HepG2 (cell line): Measurements from ENCODE around the gene CTXN1. TPM values are rescaled to one million over a fixed set of nuclear protein-coding genes. Genes with fewer than 3 reads are reported as not detected.

ENCODE experiments used
- ARNT2 ChIP-seq: sonication (generic); formaldehyde crosslinking; IDR thresholded peaks from 2 replicates; pipeline ENCODE4 v1.8.0; 2022; ENCODE audit warnings: mild to moderate bottlenecking, low read depth, missing genetic modification reagents, moderate library complexity
- BRCA1 ChIP-seq: sonication (generic); formaldehyde crosslinking; IDR thresholded peaks from 2 replicates; pipeline ENCODE4 v1.4.0; 2020; ENCODE audit warnings: missing genetic modification reagents
- CREB3 ChIP-seq: sonication (generic); formaldehyde crosslinking; IDR thresholded peaks from 2 replicates; pipeline ENCODE4 v1.5.0; 2020; ENCODE audit warnings: missing genetic modification reagents
- ERF ChIP-seq: IDR thresholded peaks from 2 replicates; pipeline ENCODE4 v1.6.1; 2018; ENCODE audit warnings: missing biosample characterization, missing genetic modification reagents
- FOXM1 ChIP-seq: sonication (generic); formaldehyde crosslinking; IDR thresholded peaks from 2 replicates; pipeline ENCODE4 v1.5.0; 2020; ENCODE audit warnings: missing genetic modification reagents
- FUBP1 ChIP-seq: sonication (generic); formaldehyde crosslinking; IDR thresholded peaks from 2 replicates; pipeline ENCODE4 v1.5.1; 2020; ENCODE audit warnings: missing genetic modification reagents, mild to moderate bottlenecking, borderline replicate concordance
- HDAC6 ChIP-seq: fragments of 200-600 bp; sonication (generic); IDR thresholded peaks from 2 replicates; pipeline ENCODE4 v1.7.0; 2017; ENCODE audit warnings: mild to moderate bottlenecking, antibody characterized with exemption, low read length, low read depth
- KLF11 ChIP-seq: IDR thresholded peaks from 2 replicates; pipeline ENCODE4 v1.6.1; 2016; ENCODE audit warnings: missing compliant biosample characterization
- MAX ChIP-seq: IDR thresholded peaks from 2 replicates; pipeline ENCODE4 v1.6.1; 2012; ENCODE audit warnings: inconsistent platforms
- MTF2 ChIP-seq: sonication (generic); formaldehyde crosslinking; IDR thresholded peaks from 2 replicates; pipeline ENCODE4 v1.5.0; 2020; ENCODE audit warnings: missing genetic modification reagents, borderline replicate concordance
- NFYC ChIP-seq: IDR thresholded peaks from 2 replicates; pipeline ENCODE4 v1.6.1; 2016; ENCODE audit warnings: missing genetic modification reagents, missing compliant biosample characterization
- PAWR ChIP-seq: sonication (generic); formaldehyde crosslinking; IDR thresholded peaks from 2 replicates; pipeline ENCODE4 v1.4.0; 2020; ENCODE audit warnings: missing genetic modification reagents, mild to moderate bottlenecking, borderline replicate concordance
- RBM22 ChIP-seq: fragments of 200-400 bp; formaldehyde crosslinking; optimal IDR thresholded peaks from 2 replicates; pipeline ENCODE3; 2017; ENCODE audit warnings: mild to moderate bottlenecking, low read length, moderate library complexity
- SOX13 ChIP-seq, 3 experiments: fragments of 450-650 bp in 1 of 3; sonication (generic) in 1 of 3; formaldehyde crosslinking in 1 of 3; IDR thresholded peaks in 2 of 3; conservative IDR thresholded peaks in 1 of 3; 2 replicates each; pipeline versions ENCODE4 v1.5.0 to v1.6.1; 2016 to 2020; ENCODE audit warnings: antibody characterized with exemption in 1 of 3, mild to moderate bottlenecking in 1 of 3, missing compliant biosample characterization in 1 of 3, missing genetic modification reagents in 1 of 3, moderate library complexity in 1 of 3
- TAF15 ChIP-seq: fragments of 200-400 bp; formaldehyde crosslinking; IDR thresholded peaks from one replicate; pipeline ENCODE4 v1.6.1; 2018; ENCODE audit warnings: mild to moderate bottlenecking, low read depth, low read length; ENCODE audit not compliant: poor library complexity, severe bottlenecking
- TARDBP ChIP-seq: sonication (generic); formaldehyde crosslinking; IDR thresholded peaks from 2 replicates; pipeline ENCODE4 v1.8.0; 2022; ENCODE audit warnings: mild to moderate bottlenecking, missing genetic modification reagents
- TP53 ChIP-seq: sonication (generic); formaldehyde crosslinking; conservative IDR thresholded peaks from 2 replicates; pipeline ENCODE4 v1.4.0; 2020; ENCODE audit warnings: missing genetic modification reagents
- ZFYVE20 ChIP-seq: sonication (generic); formaldehyde crosslinking; IDR thresholded peaks from 2 replicates; pipeline ENCODE4 v1.8.0; 2023; ENCODE audit warnings: low read depth, mild to moderate bottlenecking, moderate library complexity, missing genetic modification reagents, borderline replicate concordance
- ZNF329 ChIP-seq: sonication (generic); formaldehyde crosslinking; IDR thresholded peaks from 2 replicates; pipeline ENCODE4 v1.9.0; 2021; ENCODE audit warnings: low read depth, mild to moderate bottlenecking, missing genetic modification reagents
- ZNF484 ChIP-seq: sonication (generic); formaldehyde crosslinking; IDR thresholded peaks from 2 replicates; pipeline ENCODE4 v1.5.1; 2020; ENCODE audit warnings: mild to moderate bottlenecking, low read depth, missing genetic modification reagents, borderline replicate concordance
- ZNF549 ChIP-seq: sonication (generic); formaldehyde crosslinking; IDR thresholded peaks from 2 replicates; pipeline ENCODE4 v1.5.0; 2020; ENCODE audit warnings: missing genetic modification reagents
- polyA plus RNA-seq, 8 experiments: library from polyadenylated mRNA; depleted of rRNA in 3 of 8; stranded (reverse) in 7 of 8; unstranded in 1 of 8; fragments of >200 nt; fragmentation: Illumina TruSeq in 4 of 8; extraction: Trizol in 4 of 8; gene quantifications; 2 replicates each; pipeline versions ENCODE4 v1.2.1 to v1.2.3, GENCODE V29; 2011 to 2016; ENCODE audit warnings: low read depth in 4 of 8, missing spikeins in 1 of 8, mixed read lengths in 1 of 8; ENCODE audit not compliant: insufficient read depth in 1 of 8
- total RNA-seq, 5 experiments: library from RNA; depleted of rRNA; stranded (reverse); fragments of >200 nt; fragmentation: Illumina TruSeq; extraction: Trizol; gene quantifications; 2 replicates each; pipeline ENCODE4 v1.2.3, GENCODE V29; 2016; ENCODE audit warnings: low read depth in 1 of 5
- TF ChIP-seq, protein P1 (sequence below): IDR thresholded peaks from 2 replicates; pipeline ENCODE4 v1.6.1; 2016; ENCODE audit warnings: low read depth, borderline replicate concordance
- TF ChIP-seq, protein P2 (sequence below): sonication (generic); formaldehyde crosslinking; IDR thresholded peaks from 2 replicates; pipeline ENCODE4 v1.4.0; 2020; ENCODE audit warnings: missing genetic modification reagents

Gene CTXN1
- total and polyA plus RNA-seq, 2 of the 13 experiments (the other 11 are each of a cell fraction or from before 2014, with no cell fraction given), result 0.11 TPM; not detected in 1

- 0 out of 2 replicates have a peak, but pooled peaks have one; percentile 70 for TF ChIP-seq FOXM1 (CRISPR knock-in tag)
- TF ChIP-seq ZNF329, result peak; percentile 62; the same call in 1 of the 2 replicates
- peak; percentile 86 for TF ChIP-seq ERF (CRISPR knock-in tag)
- TF ChIP-seq MTF2 (CRISPR knock-in tag), result no peak
- TF ChIP-seq RBM22, result no peak
- no peak for TF ChIP-seq BRCA1 (CRISPR knock-in tag)
- peak; percentile 92 for TF ChIP-seq ZFYVE20
- TF ChIP-seq TAF15, result no peak
- no peak for TF ChIP-seq NFYC (CRISPR knock-in tag)
- TF ChIP-seq SOX13 (IDR thresholded peaks at IDR 0.05), result no peak
- peak in 1 of 2 experiments; percentile 26; a peak in 2 of 4 replicates for TF ChIP-seq SOX13 (CRISPR knock-in tag; conservative IDR thresholded peaks at IDR 0.05 in 1 of 2, IDR thresholded peaks at IDR 0.05 in 1 of 2)
- TF ChIP-seq TP53, result no peak
- TF ChIP-seq, protein P1, sequence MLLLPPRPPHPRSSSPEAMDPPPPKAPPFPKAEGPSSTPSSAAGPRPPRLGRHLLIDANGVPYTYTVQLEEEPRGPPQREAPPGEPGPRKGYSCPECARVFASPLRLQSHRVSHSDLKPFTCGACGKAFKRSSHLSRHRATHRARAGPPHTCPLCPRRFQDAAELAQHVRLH (CRISPR knock-in tag), result peak; percentile 39; the same call in 1 of the 2 replicates
- no peak for TF ChIP-seq HDAC6
- TF ChIP-seq ARNT2, result peak; percentile 89
- TF ChIP-seq CREB3 (CRISPR knock-in tag), result peak; percentile 87; the same call in 1 of the 2 replicates
- TF ChIP-seq ZNF549, result 0 out of 2 replicates have a peak, but pooled peaks have one; percentile 37
- TF ChIP-seq, protein P2, sequence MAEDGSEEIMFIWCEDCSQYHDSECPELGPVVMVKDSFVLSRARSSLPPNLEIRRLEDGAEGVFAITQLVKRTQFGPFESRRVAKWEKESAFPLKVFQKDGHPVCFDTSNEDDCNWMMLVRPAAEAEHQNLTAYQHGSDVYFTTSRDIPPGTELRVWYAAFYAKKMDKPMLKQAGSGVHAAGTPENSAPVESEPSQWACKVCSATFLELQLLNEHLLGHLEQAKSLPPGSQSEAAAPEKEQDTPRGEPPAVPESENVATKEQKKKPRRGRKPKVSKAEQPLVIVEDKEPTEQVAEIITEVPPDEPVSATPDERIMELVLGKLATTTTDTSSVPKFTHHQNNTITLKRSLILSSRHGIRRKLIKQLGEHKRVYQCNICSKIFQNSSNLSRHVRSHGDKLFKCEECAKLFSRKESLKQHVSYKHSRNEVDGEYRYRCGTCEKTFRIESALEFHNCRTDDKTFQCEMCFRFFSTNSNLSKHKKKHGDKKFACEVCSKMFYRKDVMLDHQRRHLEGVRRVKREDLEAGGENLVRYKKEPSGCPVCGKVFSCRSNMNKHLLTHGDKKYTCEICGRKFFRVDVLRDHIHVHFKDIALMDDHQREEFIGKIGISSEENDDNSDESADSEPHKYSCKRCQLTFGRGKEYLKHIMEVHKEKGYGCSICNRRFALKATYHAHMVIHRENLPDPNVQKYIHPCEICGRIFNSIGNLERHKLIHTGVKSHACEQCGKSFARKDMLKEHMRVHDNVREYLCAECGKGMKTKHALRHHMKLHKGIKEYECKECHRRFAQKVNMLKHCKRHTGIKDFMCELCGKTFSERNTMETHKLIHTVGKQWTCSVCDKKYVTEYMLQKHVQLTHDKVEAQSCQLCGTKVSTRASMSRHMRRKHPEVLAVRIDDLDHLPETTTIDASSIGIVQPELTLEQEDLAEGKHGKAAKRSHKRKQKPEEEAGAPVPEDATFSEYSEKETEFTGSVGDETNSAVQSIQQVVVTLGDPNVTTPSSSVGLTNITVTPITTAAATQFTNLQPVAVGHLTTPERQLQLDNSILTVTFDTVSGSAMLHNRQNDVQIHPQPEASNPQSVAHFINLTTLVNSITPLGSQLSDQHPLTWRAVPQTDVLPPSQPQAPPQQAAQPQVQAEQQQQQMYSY (CRISPR knock-in tag), result no peak
- peak; percentile 99 for TF ChIP-seq MAX
- TF ChIP-seq KLF11 (CRISPR knock-in tag), result no peak
- TF ChIP-seq ZNF484, result no peak
- TF ChIP-seq FUBP1 (CRISPR knock-in tag), result no peak
- no peak for TF ChIP-seq PAWR
- no peak; the same call in 1 of the 2 replicates for TF ChIP-seq TARDBP (CRISPR knock-in tag)
These were observed 624 bp downstream of the CTXN1 start (continued) for GRCh38 chr19:7925171-7925851.
